IPS-18c (cell line): ENCODE results near the gene MS4A4A.

Experiments
- H3K4me3 ChIP-seq: 2 replicates; pipeline ENCODE4 v1.7.0; 2013; ENCODE audit warnings: low read depth, mild to moderate bottlenecking, low read length, moderate library complexity; ENCODE audit not compliant: insufficient read depth
- H3K9me3 ChIP-seq: one replicate; pipeline ENCODE4 v1.6.1; 2013; ENCODE audit warnings: mild to moderate bottlenecking, low read length, moderate library complexity; ENCODE audit not compliant: control insufficient read depth, insufficient read depth

MS4A4A gene

GRCh38 chr11:60334005-60334620 lies 53.6 kb downstream of the MS4A4A start:
- H3K9me3 ChIP-seq: no peaks in the 10 kb centered on the region
- H3K4me3 ChIP-seq: no peak overlapping the region

- H3K9me3 ChIP-seq: no peaks in the 10 kb centered on the region
- no peak overlapping the region for H3K4me3 ChIP-seq
These were observed 56.4 kb downstream of the MS4A4A start for GRCh38 chr11:60336767-60337391.

DNA sequence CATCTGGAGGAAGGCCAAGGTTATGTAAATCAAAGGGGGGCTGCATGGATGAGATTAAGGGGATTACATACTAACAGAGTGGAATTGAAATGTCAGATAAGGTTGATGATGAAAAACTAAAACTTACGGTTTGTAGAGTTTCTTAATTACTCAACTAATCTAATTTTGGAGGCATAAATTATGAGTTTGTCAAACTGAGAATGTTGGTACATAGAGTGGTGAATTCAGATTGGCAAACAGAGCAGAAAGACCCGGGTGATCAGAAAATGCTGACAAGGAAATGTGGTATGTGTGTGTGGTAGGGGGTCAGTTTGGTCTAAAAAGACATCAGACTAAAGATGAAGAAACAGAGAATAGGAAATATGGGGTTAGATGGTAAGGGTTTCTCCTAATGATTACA lies 57.6 kb downstream of the MS4A4A start:
- H3K4me3 ChIP-seq: no peak overlapping the region
- H3K9me3 ChIP-seq: no peaks in the 10 kb centered on the region

DNA sequence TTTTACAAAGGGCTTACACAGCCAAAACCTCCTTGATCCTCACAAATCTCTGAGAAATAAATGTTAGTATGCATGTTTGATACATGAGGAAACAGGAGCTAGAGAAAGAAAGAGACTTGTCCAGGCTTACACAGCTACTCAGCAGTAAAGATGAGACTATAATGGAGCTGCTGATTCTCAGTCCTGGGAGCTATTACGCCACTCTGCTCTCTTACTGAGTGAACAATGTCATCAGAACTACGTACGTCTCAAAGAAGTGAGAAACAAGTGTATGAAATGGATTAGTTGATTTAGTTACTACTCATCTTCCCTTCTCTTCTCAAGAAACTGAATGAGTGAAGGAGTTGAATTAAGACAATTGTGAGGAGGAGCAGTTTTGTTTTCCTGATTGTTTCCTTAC lies 58.9 kb downstream of the MS4A4A start:
- no peak overlapping the region for H3K4me3 ChIP-seq
- H3K9me3 ChIP-seq: no peaks in the 10 kb centered on the region

DNA sequence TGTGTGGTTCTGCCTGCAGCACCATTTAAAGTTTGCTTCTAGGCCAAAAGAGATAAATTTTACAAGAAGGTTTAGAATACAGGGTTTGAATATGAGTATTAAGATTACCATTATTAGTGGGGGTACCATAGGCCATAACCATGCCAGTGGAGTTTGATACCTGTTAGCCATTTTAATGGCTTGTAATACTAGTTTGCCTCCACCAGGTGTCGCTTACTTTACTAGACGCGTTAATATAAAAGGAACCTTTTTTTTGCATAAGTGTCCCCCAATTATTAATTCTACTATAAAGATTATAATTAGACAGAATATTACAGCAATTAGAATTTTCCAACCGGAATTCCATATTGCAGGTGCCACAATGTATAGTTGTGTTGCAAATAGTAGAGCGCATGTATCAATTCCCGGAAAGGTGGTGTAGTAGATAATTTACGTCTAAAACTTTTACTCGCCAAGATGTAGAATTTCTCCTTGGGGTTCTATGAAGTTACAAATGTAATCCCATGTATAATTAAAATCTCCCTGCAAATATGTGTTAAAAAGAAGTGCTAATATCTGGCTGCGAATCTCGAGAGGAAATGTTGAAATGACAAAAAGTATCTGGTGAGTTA lies 62.7 kb downstream of the MS4A4A start:
- Histone ChIP-seq H3K9me3 (no peaks in the 10 kb centered on the region), H3K4me3 (no peak overlapping the region)

- no peak overlapping the region for H3K4me3 ChIP-seq
These were observed 63.7 kb downstream of the MS4A4A start for GRCh38 chr11:60344146-60344545.

DNA sequence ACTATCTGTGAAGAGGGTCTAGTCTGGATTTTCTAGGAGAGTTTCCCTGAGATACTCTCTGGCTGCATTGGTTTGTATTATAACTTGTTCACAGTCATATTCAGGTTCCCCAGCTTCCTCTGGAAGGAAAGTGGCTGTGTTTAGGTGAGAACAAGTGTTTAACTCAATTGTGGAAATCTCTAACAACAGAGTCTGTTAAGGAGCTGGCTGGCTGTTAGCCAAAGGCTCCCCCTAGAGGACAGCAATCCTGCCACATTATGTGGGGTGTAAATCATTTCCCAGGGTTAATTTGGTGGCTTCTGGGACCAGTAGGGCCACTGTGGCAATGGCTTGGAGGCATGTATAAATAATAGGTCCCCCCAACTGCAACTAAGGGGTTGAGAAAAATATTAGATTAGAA lies 65.0 kb downstream of the MS4A4A start:
- Histone ChIP-seq H3K9me3 (no peaks in the 10 kb centered on the region), H3K4me3 (no peak overlapping the region)

More at GRCh38 chr11:60344146-60344545, 63.7 kb downstream of the MS4A4A start:
- no peaks in the 10 kb centered on the region for H3K9me3 ChIP-seq

DNA sequence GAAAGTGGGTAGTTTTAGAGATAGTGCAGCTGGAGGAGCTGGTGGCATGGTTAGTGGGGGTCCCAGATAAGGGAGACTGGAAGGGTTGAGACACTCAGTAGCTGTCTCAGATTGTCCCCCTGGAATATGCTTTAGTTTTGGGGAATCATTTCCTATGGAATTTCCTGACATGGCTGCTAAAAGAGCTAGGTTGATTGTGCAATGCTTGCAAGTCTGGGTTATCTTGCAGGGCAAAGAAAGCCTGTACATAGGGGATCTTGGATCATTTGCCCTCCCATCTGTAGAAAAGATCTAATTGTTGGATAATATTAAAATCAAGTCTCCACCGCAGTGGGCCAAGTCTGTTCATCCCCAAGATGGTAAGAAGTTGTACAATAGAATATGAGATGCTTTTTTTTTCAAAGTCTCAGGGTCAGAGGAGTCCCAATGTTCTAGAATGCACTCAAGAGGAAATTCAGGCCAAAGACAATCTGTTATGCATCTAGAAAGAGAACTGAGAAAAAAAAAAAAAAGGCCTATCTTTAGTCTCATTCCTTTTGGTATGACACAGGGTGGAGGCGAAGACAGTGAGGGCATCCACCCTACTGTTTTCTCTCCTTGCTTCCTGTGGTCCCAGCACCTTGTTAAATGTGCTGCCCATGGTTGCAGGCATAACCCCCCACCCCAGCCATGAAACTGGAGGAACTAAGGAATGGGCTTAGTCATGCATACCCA lies 66.8 kb downstream of the MS4A4A start:
- no peak overlapping the region for H3K4me3 ChIP-seq
- H3K9me3 ChIP-seq: peaks cover 3% of the 10 kb centered on the region

DNA sequence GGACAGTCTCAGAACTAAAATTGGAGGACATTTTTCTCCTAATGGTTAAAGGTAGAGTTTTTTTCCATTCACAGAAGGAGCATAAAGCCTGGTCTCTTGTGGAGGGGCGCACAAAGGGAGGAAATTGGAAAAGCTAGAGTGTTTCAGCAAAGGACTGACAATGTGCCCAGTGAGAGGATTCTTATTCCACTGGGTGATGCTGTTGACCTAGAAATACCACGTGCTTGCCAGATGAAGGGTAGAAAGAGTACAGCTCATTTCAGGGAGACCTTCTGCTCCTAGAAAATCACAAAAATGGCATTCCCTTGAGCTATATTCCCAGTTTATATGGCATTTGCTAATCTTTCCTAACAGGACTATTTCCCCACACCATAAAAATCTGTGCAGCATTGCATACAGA lies 67.7 kb downstream of the MS4A4A start:
- H3K9me3 ChIP-seq: peaks cover 3% of the 10 kb centered on the region
- H3K4me3 ChIP-seq: no peak overlapping the region

GRCh38 chr11:60349990-60350389 lies 69.5 kb downstream of the MS4A4A start:
- no peak overlapping the region for H3K4me3 ChIP-seq
- peaks cover 3% of the 10 kb centered on the region for H3K9me3 ChIP-seq

DNA sequence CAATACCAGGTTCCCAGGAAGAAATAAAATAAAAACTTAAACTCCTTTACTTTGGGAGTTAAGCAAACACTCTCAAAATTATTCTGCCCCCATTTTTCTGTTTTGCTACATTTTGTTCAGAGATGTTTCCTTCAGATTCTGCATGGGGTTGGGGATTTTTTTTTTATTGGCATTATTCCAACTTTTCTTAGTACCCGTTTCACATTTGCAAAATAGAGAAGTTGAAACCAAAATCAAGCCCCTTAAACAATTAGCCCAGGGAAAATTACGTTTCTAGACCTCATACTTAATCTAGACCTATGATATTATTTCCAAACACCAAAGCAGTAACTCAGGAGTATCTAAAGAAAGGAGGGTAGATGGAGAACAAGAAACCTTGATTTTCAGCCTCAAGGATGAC lies 77.3 kb downstream of the MS4A4A start:
- H3K9me3 ChIP-seq: peaks cover 17% of the 10 kb centered on the region
- no peak overlapping the region for H3K4me3 ChIP-seq
